SK-N-MC (cell line): ENCODE results near the gene SYNJ2.

Source experiments
- DNase-seq: peaks from one replicate; pipeline ENCODE4 v3.0.0-alpha.2; 2011; ENCODE audit warnings: low read depth, low spot score
- H3K27ac ChIP-seq: fragments of 200-600 bp; sonication (generic); 2 replicates; pipeline ENCODE4 v1.5.1; 2016; ENCODE audit warnings: mixed run types
- H3K36me3 ChIP-seq: fragments of 200-600 bp; sonication (generic); 2 replicates; pipeline ENCODE4 v1.6.1; 2017; ENCODE audit warnings: antibody characterized with exemption, low read length, mixed read lengths; ENCODE audit not compliant: insufficient read depth
- H3K4me3 ChIP-seq: fragments of 200-600 bp; sonication (generic); 2 replicates; pipeline ENCODE4 v1.5.1; 2016
- H3K9ac ChIP-seq: fragments of 200-600 bp; sonication (generic); 2 replicates; pipeline ENCODE4 v1.8.0; 2017; ENCODE audit warnings: mixed run types, mixed read lengths; ENCODE audit not compliant: insufficient read length
- H3K9me3 ChIP-seq: fragments of 200-600 bp; sonication (generic); 2 replicates; pipeline ENCODE4 v1.6.1; 2017; ENCODE audit warnings: low read depth, mild to moderate bottlenecking, antibody characterized with exemption, low read length, moderate library complexity, mixed read lengths
- EZH2 ChIP-seq: fragments of 200-600 bp; sonication (generic); IDR thresholded peaks from one replicate; pipeline ENCODE4 v1.6.1; 2017; ENCODE audit warnings: antibody characterized with exemption
- FOXP2 ChIP-seq: optimal IDR thresholded peaks from 2 replicates; pipeline ENCODE3; 2011; ENCODE audit warnings: mild to moderate bottlenecking, moderate library complexity; ENCODE audit not compliant: insufficient read depth; ENCODE audit errors: extremely low read length, control extremely low read depth
- POLR2AphosphoS5 ChIP-seq: IDR thresholded peaks from 2 replicates; pipeline ENCODE4 v1.6.1; 2012; ENCODE audit warnings: mild to moderate bottlenecking, low read depth, low read length, borderline replicate concordance

SYNJ2 gene

DNA sequence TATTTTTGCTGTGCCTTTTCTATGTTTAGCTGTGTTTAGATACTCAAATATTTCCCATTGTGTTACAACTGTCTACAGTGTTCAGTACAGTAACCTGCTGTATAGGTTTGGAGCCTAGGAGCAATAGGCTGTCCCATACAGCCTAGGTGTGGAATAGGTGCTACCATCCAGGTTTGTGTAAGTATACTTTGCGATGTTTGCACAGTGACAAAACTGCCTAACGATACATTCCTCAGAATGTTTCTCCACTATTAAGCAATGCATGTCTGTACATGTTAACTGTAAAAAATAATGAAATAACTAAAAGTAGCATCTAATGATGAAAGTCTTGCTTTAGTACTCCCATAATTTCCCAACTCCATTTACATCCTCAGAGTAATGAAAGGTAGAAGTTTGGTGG lies 140.4 kb downstream of the SYNJ2 start:
- no peak overlapping the region for H3K4me3 ChIP-seq
- H3K9ac ChIP-seq: no peak overlapping the region
- DNase-seq: no peak
- no peaks in the 10 kb centered on the region for H3K36me3 ChIP-seq
- H3K9me3 ChIP-seq: no peaks in the 10 kb centered on the region
- TF ChIP-seq FOXP2: no peak
- TF ChIP-seq EZH2: no peak
- no peak for TF ChIP-seq POLR2AphosphoS5
- H3K27ac ChIP-seq: no peak overlapping the region

DNA sequence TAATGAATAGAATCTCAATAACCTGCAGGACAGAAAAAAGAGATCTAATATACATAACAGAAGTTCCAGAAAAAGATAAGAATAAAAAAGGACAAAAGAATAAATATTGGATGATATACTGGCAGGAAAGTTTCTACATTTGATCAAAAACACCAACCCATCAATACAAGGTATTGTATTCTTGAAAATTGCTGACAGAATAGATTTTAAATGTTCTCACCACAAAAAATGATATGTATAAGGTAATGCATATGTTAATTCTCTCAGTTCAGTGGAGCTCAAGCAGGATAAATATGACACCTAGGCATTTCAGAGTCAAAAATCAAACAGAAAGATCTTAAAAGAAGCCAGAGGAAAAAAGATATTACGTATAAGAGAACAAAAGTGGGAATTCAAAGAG lies 142.6 kb downstream of the SYNJ2 start:
- DNase-seq: no peak
- TF ChIP-seq FOXP2 (no peak), POLR2AphosphoS5 (no peak), EZH2 (no peak)
- Histone ChIP-seq H3K4me3 (no peak overlapping the region), H3K9me3 (no peaks in the 10 kb centered on the region), H3K9ac (no peak overlapping the region), H3K27ac (no peak overlapping the region), H3K36me3 (no peaks in the 10 kb centered on the region)

DNA sequence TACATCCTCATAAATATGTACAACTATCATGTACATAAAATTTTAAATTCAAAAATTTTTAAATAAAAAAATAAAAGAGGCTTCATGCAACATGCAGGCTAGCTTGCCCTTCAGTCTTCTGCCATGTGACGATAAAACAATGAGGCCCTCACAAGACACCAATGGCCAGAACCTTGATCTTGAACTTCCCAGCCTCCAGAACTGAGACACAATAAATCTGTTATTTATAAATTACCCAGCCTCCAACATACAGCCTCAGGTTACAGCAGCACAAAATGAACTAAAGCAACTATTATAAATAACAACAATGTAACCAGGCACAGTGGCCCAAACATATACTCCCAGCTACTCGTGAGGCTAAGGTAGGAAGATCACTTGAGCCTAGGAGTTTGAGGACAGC lies 143.6 kb downstream of the SYNJ2 start:
- Histone ChIP-seq H3K9ac (no peak overlapping the region), H3K36me3 (no peaks in the 10 kb centered on the region), H3K4me3 (no peak overlapping the region), H3K27ac (no peak overlapping the region), H3K9me3 (no peaks in the 10 kb centered on the region)
- TF ChIP-seq EZH2: no peak
- TF ChIP-seq FOXP2: no peak
- TF ChIP-seq POLR2AphosphoS5: no peak
- no peak for DNase-seq

DNA sequence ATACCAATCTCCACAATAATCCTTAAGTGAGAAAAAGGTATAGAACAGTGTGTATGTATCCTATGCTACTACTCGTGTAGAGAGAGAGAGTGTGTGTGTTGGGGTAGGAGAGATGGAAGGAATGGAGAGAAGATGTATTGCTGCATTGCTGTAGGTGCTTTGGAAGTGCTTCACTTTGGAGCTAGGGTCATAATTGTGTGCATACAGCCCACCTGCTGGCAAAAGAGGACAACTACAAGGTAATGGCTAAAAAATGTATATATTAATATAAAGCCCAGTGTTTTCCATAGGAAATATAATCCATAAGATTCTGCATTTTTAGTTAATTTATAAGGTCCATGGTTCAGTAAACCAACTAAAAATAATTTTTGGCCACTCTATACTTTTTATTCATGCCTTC lies 150.3 kb downstream of the SYNJ2 start:
- no peak overlapping the region for H3K4me3 ChIP-seq
- H3K27ac ChIP-seq: no peak overlapping the region
- TF ChIP-seq EZH2 (no peak), FOXP2 (no peak), POLR2AphosphoS5 (no peak)
- no peak overlapping the region for H3K9ac ChIP-seq
- H3K36me3 ChIP-seq: no peaks in the 10 kb centered on the region
- peak; percentile 5 for DNase-seq
- H3K9me3 ChIP-seq: no peaks in the 10 kb centered on the region

DNA sequence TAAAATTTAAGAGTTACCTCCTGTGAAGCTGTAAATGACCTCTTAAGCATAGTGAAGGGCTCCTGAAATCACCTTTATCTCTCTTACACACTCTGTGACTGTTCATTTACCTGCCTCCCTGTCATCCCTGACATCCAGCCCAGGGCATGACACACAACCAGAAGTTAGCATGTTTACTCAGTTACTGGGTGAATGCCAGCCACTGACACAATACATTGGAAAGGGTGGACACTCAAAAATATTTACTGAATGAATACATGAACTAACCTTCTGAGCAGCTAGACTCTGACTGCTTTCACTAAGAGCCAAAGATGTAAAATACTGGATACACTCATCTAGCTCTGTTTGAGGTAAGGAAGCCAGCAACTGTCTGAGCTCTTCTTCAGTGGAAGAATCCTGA lies 161.1 kb downstream of the SYNJ2 start:
- no peaks in the 10 kb centered on the region for H3K9me3 ChIP-seq
- no peak overlapping the region for H3K9ac ChIP-seq
- DNase-seq: no peak
- TF ChIP-seq POLR2AphosphoS5: no peak
- TF ChIP-seq FOXP2: no peak
- no peak for TF ChIP-seq EZH2
- no peak overlapping the region for H3K4me3 ChIP-seq
- H3K27ac ChIP-seq: no peak overlapping the region
- H3K36me3 ChIP-seq: no peaks in the 10 kb centered on the region

DNA sequence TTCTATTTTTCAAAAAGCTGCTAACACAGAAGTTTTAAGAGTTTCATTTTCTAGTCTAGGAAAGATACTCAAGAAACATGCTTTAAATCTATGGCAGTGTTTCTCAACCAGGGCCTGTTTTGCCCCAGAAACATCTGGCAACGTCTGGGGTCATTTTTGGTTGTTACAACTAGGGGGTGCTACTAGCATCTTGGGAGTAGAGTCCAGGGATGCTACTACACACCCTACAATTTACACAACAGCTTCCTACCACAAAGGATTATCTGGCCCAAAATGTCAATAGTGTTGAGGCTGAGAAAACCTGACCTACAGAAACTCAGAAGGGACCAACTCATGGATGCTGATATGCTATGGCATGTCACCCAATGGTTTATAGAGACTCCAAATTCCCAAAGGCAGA lies 162.0 kb downstream of the SYNJ2 start:
- Histone ChIP-seq H3K9me3 (no peaks in the 10 kb centered on the region), H3K4me3 (no peak overlapping the region), H3K36me3 (no peaks in the 10 kb centered on the region), H3K9ac (no peak overlapping the region), H3K27ac (no peak overlapping the region)
- no peak for DNase-seq
- TF ChIP-seq POLR2AphosphoS5 (no peak), EZH2 (no peak), FOXP2 (no peak)
